ENCODE measurements around the gene FCGR1A.
"Not testable (repeated sequence)": the region's sequence is repeated elsewhere in the genome, so short reads cannot be mapped to it uniquely, and the experiment has no call there.

DNA sequence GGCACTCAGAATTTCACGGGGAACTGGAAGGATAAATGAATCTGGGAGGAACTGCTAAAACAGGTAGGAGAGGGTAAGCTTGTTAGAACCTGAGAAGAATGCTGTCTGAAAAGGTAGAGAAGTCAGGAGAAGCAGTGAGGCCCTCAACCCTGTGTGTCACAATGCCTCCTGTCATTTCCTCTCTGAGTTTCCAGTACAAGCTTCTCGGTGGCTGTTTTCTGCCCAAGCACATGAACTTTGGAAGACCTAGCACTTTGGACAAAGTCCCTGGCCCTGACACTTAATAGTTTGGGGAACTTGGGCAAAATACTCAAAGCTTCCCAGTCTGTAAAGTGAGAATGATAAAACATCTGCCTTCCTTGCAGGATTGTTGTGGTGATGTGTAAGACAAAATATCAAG is 44.1 kb downstream of the FCGR1A start:
- TF ChIP-seq, protein P1, sequence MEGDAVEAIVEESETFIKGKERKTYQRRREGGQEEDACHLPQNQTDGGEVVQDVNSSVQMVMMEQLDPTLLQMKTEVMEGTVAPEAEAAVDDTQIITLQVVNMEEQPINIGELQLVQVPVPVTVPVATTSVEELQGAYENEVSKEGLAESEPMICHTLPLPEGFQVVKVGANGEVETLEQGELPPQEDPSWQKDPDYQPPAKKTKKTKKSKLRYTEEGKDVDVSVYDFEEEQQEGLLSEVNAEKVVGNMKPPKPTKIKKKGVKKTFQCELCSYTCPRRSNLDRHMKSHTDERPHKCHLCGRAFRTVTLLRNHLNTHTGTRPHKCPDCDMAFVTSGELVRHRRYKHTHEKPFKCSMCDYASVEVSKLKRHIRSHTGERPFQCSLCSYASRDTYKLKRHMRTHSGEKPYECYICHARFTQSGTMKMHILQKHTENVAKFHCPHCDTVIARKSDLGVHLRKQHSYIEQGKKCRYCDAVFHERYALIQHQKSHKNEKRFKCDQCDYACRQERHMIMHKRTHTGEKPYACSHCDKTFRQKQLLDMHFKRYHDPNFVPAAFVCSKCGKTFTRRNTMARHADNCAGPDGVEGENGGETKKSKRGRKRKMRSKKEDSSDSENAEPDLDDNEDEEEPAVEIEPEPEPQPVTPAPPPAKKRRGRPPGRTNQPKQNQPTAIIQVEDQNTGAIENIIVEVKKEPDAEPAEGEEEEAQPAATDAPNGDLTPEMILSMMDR (IDR thresholded peaks at IDR 0.05), result not testable (repeated sequence)
- not testable (repeated sequence) for TF ChIP-seq POLR2A (IDR thresholded peaks at IDR 0.05)
